Sigmoid colon (tissue), 4 donors: ENCODE data around the gene FAM24B.

Source experiments
- CTCF ChIP-seq, 4 experiments: fragments of 450-650 bp in 3 of 4; fragments of 200-600 bp in 1 of 4; IDR thresholded peaks; one replicate each; pipeline ENCODE4 v1.5.1; 2016 to 2019; ENCODE audit warnings: antibody characterized with exemption in 4 of 4, mild to moderate bottlenecking in 3 of 4, moderate library complexity in 2 of 4
- EP300 ChIP-seq, 4 donors: sonication (generic); formaldehyde crosslinking; IDR thresholded peaks; one replicate each; pipeline ENCODE4 v1.6.1; 2017; ENCODE audit warnings: antibody characterized with exemption in 4 of 4
- POLR2A ChIP-seq, 2 donors: fragments of 450-650 bp; IDR thresholded peaks; one replicate each; pipeline ENCODE4 v1.6.1; 2016; ENCODE audit warnings: antibody characterized with exemption in 2 of 2, mild to moderate bottlenecking in 2 of 2, moderate library complexity in 2 of 2
- POLR2AphosphoS5 ChIP-seq, 4 donors: sonication (generic); formaldehyde crosslinking; IDR thresholded peaks; one replicate each; pipeline ENCODE4 v1.6.1; 2017; ENCODE audit warnings: antibody characterized with exemption in 4 of 4

GRCh38 chr10:122812751-122813150 lies 66.6 kb downstream of the FAM24B start:
- TF ChIP-seq POLR2A (IDR thresholded peaks at IDR 0.05) (no peak), CTCF (IDR thresholded peaks at IDR 0.05) (no peak), POLR2AphosphoS5 (IDR thresholded peaks at IDR 0.05) (no peak), EP300 (IDR thresholded peaks at IDR 0.05) (no peak)
